Astrocyte (in vitro differentiated cells and primary cell): ENCODE measurements around the gene CAMK2D.

Source experiments
- EZH2 ChIP-seq: IDR thresholded peaks from 2 replicates; pipeline ENCODE4 v1.6.1; 2012; ENCODE audit warnings: mild to moderate bottlenecking, low read length, inconsistent platforms; ENCODE audit not compliant: insufficient read depth
- TF ChIP-seq, protein P1 (sequence below): IDR thresholded peaks from 2 replicates; pipeline ENCODE4 v1.5.1; 2011; ENCODE audit warnings: low read depth, mild to moderate bottlenecking, inconsistent platforms, low read length, moderate library complexity; ENCODE audit not compliant: insufficient read depth

DNA sequence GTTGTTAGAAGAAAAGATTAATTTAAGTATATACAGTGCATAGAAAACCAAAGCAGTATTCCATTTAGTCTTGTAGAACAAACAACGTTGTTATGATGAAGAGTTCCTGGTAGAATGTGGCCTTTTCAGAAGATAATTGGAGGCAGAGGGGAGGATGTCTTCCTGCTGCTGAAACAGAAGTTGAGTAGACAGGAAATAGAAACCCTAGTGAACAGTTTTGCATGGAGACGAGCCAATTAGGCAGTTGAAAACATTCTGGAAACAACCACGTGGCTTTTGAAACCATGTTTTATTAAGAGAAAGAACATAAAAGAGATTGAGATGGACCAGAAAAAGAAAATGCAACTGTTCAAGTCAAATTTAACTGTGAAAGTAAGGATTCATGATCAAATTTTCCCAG, 325.2 kb downstream of the CAMK2D start:
- TF ChIP-seq, protein P1, sequence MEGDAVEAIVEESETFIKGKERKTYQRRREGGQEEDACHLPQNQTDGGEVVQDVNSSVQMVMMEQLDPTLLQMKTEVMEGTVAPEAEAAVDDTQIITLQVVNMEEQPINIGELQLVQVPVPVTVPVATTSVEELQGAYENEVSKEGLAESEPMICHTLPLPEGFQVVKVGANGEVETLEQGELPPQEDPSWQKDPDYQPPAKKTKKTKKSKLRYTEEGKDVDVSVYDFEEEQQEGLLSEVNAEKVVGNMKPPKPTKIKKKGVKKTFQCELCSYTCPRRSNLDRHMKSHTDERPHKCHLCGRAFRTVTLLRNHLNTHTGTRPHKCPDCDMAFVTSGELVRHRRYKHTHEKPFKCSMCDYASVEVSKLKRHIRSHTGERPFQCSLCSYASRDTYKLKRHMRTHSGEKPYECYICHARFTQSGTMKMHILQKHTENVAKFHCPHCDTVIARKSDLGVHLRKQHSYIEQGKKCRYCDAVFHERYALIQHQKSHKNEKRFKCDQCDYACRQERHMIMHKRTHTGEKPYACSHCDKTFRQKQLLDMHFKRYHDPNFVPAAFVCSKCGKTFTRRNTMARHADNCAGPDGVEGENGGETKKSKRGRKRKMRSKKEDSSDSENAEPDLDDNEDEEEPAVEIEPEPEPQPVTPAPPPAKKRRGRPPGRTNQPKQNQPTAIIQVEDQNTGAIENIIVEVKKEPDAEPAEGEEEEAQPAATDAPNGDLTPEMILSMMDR = no peak
- no peak for TF ChIP-seq EZH2
